ENCODE data around the gene FAM107B.

Gene FAM107B

GRCh38 chr10:14673189-14673861 is 101.4 kb downstream of the FAM107B start:
- no peak for TF ChIP-seq PPARA (CRISPR knock-in tag; IDR thresholded peaks at IDR 0.05; ENCODE audit: borderline replicate concordance)
- TF ChIP-seq TSHZ2 (CRISPR knock-in tag; IDR thresholded peaks at IDR 0.05), result peak; percentile 62; the same call in 1 of the 2 replicates
- TF ChIP-seq ARNTL (CRISPR knock-in tag; IDR thresholded peaks at IDR 0.05; ENCODE audit: borderline replicate concordance, low read depth), result no peak
- TF ChIP-seq BACH2 (CRISPR knock-in tag; IDR thresholded peaks at IDR 0.05; ENCODE audit: borderline replicate concordance), result no peak
- TF ChIP-seq ZC3H10 (CRISPR knock-in tag; IDR thresholded peaks at IDR 0.05), result no peak
- TF ChIP-seq TCF4 (CRISPR knock-in tag; IDR thresholded peaks at IDR 0.05; ENCODE audit: borderline replicate concordance), result peak; percentile 87
- peak; percentile 64; the same call in 1 of the 2 replicates for TF ChIP-seq ZFP30 (CRISPR knock-in tag; IDR thresholded peaks at IDR 0.05)
- TF ChIP-seq ESRRG (CRISPR knock-in tag; IDR thresholded peaks at IDR 0.05), result no peak
- no peak for TF ChIP-seq TOX (CRISPR knock-in tag; IDR thresholded peaks at IDR 0.05; ENCODE audit: borderline replicate concordance)
- no peak for TF ChIP-seq OSR1 (CRISPR knock-in tag; IDR thresholded peaks at IDR 0.05)
- peak; percentile 18; the same call in 1 of the 2 replicates for TF ChIP-seq GLIS3 (CRISPR knock-in tag; IDR thresholded peaks at IDR 0.05)
- TF ChIP-seq ZNF8 (CRISPR knock-in tag; IDR thresholded peaks at IDR 0.05), result no peak
- TF ChIP-seq RARB (CRISPR knock-in tag; IDR thresholded peaks at IDR 0.05), result no peak
- no peak for TF ChIP-seq ZNF565 (CRISPR knock-in tag; conservative IDR thresholded peaks at IDR 0.05; ENCODE audit: low read depth)
- no peak for TF ChIP-seq SNAI2 (CRISPR knock-in tag; IDR thresholded peaks at IDR 0.05)
- TF ChIP-seq ZFP3 (CRISPR knock-in tag; IDR thresholded peaks at IDR 0.05), result 0 out of 2 replicates have a peak, but pooled peaks have one; percentile 57
- no peak for TF ChIP-seq PATZ1 (CRISPR knock-in tag; IDR thresholded peaks at IDR 0.05; ENCODE audit: borderline replicate concordance)
- TF ChIP-seq CREB5 (CRISPR knock-in tag; IDR thresholded peaks at IDR 0.05; ENCODE audit: low read depth), result no peak
- no peak for TF ChIP-seq CSDC2 (CRISPR knock-in tag; IDR thresholded peaks at IDR 0.05)
- TF ChIP-seq CSRNP3 (CRISPR knock-in tag; IDR thresholded peaks at IDR 0.05), result no peak
- TF ChIP-seq ISL1 (CRISPR knock-in tag; IDR thresholded peaks at IDR 0.05), result peak; percentile 57
- no peak for TF ChIP-seq ZNF70 (CRISPR knock-in tag; IDR thresholded peaks at IDR 0.05)
- TF ChIP-seq POU6F1 (CRISPR knock-in tag; IDR thresholded peaks at IDR 0.05; ENCODE audit: borderline replicate concordance, low read depth), result no peak
- ATAC-seq, result peak; percentile 71; the same call in 2 of the 3 replicates

- no peak for ATAC-seq
- TF ChIP-seq CREB5 (CRISPR knock-in tag; IDR thresholded peaks at IDR 0.05; ENCODE audit: low read depth) (no peak), TSHZ2 (CRISPR knock-in tag; IDR thresholded peaks at IDR 0.05) (no peak), BACH2 (CRISPR knock-in tag; IDR thresholded peaks at IDR 0.05; ENCODE audit: borderline replicate concordance) (no peak), TOX (CRISPR knock-in tag; IDR thresholded peaks at IDR 0.05; ENCODE audit: borderline replicate concordance) (no peak), ZNF70 (CRISPR knock-in tag; IDR thresholded peaks at IDR 0.05) (no peak)
Measured at GRCh38 chr10:14671386-14671831, 103.3 kb downstream of the FAM107B start.

Data from SK-N-SH treated with all-trans-retinoic acid at 6 μM for 48 hours (cell line).